GM04504 (cell line): Measurements from ENCODE around the gene C5orf46.
"Not testable (repeated sequence)": the region's sequence is repeated elsewhere in the genome, so short reads cannot be mapped to it uniquely, and the experiment has no call there.

Experiments
- DNase-seq: peaks from one replicate; pipeline ENCODE4 v3.0.0-alpha.2; 2012; ENCODE audit warnings: low read depth

C5orf46 gene

DNA sequence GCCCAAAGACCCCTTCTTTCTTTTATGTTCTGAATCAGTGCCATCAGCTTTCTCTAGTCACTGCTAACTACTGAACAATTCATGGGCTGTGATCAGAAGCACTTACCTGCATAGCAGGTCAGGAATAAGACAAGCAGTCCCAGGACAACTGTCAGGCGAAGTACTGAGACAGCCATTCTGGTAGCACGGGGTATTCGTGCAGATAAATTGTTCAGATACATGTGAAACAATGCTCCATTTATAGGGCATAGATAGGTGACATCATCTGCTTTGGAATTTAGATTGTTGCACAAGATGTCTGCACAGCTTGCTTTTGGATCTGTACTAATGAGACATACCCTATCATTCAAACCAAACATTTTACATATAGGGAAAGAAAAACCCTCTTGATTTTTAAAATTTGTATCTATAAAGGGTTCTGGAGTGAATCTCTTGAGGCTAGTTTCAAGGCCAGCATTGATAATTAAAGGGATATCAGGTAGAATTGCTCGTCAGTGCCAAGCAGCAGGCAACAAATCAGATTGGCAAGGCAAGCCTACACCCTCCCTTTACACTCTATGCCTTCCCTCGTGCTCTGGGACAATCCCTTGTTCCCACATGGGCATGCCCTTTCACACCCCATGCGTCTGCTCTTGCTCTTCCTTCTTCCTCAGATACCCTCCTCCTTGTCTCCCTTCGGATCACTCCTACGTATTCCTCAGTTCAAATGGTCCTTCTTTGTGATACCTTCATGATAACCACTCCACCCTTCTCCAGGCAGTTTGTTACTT lies at the start of gene C5orf46:
Gene C5orf46, minus strand, starts transcription at position 213 of the 770 bp plus-strand sequence. Its CDS starts 37 bp downstream, at position 176.
- no peak for DNase-seq

DNA sequence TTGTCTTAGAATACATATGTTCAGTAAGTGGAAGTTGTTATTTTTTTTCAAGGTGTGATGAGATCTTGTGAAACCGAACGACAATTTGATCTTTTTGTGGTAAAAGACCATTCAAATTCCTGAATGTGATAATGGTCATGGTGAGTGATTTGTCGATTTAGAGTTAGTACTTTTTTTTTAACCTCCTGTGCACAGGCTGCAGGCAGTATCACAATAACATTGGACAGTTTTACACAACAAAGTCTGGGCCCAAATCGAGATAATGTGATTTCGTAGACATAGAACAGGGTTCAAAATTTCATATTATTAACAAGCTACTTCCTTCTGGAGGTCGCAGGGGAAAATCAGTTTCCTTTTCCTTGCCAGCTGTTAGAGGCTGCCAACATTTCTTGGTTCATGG lies 48.6 kb upstream of the C5orf46 start:
- no peak for DNase-seq

DNA sequence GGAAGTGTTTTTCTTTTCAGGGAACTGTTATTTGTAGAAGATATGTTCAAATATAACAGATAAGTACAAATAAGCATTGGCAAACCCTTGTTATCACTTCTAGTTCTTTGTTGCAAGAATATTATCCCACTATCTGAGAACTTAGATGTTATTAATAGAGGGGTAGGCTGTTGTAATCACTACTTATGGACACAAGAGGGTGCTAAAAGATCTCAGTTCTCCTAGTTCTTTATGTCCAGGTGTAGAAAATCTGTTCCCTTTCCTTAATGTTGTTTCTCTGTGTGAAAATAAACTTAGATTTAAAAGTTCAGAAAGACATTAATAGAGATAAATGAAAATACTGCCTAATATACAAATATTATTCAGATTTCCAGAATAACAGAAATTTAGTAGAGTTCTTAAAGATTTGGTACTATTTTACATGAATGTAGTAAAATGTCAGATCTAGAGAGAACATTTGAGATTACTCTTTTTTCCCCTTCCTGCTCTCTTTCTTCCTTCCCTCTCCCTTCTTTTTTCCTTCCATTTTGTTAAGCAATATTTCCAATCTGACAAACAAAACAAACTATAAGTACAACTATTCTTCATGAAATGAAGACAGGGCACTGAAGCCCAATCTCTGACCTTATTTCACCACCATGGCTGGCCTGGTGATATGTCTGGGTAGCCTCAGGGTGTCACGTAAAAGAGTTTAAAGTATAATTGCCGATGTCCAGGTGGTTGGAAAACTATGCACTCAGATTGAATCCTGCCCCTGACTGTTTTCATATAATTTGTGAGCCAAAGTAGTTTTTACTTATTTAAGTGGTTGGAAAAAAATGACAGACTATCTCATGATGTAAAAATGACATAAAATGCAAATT lies 43.6 kb upstream of the C5orf46 start:
- peak; percentile 5 for DNase-seq

DNA sequence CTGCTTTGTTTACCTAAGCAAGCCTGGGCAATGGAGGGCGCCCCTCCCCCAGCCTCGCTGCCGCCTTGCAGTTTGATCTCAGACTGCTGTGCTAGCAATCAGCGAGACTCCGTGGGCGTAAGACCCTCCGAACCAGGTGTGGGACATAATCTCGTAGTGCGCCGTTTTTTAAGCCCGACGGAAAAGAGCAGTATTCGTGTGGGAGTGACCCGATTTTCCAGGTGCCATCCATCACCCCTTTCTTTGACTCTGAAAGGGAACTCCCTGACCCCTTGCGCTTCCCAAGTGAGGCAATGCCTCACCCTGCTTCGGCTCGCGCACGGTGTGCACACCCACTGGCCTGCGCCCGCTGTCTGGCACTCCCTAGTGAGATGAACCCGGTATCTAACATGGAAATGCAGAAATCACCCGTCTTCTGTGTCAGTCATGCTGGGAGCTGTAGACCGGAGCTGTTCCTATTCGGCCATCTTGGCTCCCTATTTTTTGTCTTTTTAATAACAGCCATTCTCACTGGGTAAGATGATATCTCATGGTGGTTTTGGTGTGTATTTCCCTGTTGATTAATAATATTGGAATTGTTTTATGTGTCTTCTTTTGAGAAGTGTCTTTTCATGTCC lies 40.4 kb upstream of the C5orf46 start:
- not testable (repeated sequence) for DNase-seq

DNA sequence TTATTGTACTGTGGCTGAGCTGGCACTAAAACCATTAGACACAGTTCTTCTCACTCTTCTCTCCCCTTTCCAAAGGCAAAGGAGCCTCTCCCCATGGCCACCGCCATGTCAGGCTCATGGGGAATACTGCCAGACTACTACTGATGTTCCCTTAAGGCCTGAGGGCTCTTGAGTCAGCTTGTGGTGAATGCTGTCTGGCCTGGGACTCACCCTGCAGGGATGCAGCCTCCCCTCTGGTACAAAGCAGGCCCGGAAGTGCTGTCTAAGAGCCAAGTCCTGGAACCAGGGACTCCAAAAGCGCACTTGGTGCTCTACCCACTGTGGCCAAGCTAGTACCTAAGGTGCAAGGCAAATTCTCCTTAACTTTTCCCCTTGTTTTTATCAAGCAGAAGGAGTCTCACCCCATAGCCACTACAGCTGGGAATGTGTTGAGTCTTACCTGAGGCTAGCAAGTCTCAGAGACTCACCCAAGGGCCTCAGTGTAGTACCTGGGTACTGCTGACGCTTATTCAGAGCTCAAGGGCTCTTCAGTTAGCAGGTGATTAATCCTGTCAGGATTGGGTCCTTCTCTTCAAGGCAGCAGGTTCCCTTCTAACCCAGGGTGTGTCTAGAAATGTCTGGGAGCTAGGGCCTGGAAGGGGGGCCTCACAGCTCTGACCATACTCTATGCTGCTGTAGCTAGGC lies 33.2 kb upstream of the C5orf46 start:
- DNase-seq, result no peak

DNA sequence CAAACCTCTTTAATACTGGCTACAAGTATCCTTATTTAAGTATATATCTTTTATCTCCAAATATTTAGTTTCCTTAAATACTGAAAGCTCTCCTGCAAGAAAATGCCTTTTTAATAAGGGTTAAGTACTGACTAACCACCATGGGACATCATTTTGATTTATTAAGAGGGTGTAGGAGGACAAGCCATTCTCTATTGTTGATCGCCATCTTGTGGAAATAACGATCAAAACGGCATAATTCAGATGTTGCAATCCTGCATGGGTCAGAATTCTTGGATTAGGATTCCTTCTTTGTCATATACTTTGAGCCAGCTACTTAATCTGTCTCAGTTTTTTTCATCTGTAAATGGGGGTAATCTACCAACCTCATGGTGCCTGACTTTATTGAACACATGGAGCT lies 28.7 kb upstream of the C5orf46 start:
- DNase-seq, result peak; percentile 2

DNA sequence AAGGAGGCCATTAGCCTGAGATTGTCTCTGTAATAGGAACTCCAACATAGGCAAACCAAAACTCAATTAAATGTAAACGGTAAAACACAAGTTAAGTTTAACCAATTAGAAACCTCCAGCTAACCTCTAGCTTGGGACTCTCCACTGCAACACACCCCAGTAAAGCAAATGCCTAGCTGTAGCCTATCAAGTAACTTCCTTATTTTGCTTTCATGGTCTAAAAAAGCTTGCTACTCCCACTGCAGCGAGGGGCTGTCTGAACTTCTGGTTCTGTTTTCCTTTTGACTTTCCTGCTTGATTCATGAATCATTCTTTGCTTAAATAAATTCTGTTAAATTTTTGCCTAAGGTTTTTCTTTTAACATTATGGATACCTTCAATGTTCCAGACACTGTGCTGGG lies 24.4 kb upstream of the C5orf46 start:
- DNase-seq, result no peak

DNA sequence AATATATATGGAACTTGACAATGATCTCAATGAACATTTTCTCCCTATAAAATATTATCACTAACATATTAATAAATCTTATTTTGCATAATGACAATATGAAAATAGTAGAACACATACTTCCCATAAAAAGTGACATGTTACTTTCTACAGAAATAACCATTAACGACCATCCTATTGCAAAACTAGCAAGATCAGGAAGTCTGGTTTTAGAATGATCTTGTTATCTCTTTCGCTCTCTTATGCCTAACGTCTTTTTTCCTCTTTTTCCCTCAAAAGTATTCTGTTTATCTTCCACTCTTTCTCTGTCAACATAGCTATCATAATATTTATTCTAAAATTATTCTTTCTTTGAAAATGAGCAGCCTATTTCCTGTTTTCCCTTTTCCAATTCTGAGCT lies 21.6 kb upstream of the C5orf46 start:
- no peak for DNase-seq

DNA sequence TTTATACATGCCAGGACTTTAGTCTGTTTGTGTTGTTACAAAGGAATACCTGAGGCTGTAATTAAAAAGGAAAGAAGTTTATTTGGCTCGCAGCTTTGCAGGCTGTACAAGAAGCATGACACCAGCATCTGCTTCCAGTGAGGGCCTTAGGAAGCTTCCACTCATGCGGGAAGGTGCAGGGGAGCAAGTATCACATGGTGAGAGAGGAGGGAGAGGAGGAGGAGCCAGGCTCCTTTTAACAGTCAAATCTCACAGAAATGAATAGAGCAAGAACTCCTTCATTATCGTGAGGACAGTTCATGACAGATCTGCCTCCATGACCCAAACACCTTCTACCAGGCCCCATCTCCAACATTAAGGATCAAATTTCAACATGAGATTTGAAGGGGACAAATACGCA lies 18.7 kb upstream of the C5orf46 start:
- DNase-seq, result no peak

DNA sequence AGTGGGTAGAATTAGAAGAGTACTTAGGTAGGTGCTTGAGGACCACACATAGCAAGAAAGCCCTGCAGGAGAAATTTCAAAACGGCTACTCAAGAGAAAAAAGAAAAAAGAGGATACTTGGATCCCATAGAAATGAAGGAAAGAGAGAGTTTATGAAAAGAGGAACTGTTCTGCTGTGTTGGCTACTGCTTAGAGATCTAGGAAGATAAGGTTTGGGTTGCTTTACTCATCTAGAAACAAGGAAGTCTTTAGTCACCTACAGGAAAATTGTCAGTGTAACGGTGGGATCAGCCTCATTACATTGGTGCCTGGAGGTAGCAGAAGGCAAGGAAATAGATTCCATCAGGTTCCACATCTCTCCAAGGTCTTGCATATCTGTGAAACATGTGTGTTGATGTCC lies 14.8 kb upstream of the C5orf46 start:
- no peak for DNase-seq

DNA sequence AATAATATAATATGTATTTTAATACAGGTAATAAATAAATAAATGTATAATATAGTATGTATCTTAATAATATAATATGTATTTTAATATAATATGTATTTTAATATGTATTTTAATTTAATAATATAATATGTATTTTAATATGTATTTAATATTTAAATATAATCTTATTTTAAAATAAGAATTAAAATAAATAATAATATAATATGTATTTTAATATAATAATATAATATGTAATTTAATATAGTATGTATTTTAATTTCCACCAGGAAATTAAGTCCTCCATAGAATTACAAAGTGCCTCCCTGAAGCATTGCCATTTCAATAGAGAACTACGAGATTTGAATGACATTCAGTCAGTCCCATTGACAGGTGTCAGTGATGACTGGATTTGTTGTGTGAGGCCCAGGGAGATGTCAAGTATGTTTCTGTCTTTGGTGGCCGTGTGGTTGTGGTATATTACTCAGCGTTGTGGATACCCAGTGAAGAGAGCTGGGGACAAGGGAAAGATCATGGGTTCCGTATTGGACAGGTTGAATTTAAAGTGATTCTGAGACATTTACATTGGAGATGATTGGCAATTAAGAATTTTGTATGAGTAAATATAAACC lies 14.2 kb upstream of the C5orf46 start:
- no peak for DNase-seq

DNA sequence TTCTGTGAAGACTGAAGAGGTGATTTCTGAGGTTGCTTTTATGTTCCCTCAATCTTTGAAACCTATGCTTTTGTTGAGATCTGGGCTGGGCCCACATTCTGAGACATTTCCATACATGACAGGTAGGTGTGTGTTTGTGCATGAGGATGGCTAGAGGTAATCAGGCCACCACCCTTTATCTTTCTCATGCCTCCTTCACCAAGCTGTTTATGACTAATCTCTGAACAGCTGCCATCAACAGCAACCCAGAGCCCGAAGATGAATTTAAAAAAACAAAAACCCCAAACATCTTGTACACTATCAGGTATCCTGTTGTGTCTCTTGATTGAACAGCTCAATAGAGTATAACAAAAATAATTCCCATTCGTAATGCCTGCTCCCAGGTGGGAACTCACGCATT lies 12.6 kb upstream of the C5orf46 start:
- DNase-seq, result no peak

DNA sequence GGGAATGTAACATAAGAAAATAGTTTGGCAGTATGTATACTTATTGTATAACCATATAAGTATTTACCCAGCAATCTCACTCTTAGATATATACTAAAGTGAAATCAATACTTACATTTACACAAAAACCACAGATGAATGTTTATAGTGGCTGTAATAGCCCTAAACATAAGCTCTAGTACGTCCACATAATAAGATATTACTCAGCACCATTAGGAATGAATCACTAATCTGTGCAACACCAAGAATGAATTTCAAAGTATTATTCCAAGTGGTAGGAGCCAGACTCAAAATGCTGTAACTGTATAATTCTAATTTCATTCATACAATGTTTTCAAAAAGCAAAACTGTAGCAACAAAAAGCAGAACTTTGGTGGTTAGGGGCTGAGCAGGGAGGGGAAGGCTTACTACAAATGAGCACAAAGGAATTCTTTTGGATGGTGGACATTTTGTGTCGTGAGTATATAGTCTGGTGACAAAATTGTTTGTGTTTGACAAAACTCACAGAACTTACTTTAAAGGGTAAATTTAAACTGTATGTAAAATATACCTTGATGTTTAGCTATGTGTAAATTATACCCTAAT lies 11.9 kb upstream of the C5orf46 start:
- DNase-seq, result no peak

DNA sequence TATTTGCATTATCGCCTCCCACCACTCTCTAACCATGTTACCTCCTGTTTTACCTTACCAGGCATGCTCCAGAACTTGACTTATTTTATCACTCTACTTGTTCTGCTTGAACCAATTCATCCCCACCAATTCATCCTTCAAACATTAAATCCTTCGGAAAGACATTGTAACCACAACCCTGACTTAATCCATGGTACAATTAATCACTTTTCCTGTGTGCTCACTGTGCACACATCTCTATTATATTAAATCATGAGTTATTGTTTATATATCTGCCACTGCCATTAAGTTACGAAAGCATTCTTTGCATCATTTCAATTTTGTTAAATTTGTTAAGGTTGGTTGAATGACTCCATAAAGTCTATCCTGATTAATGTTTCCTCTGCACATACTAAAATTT lies 7.4 kb upstream of the C5orf46 start:
- DNase-seq, result no peak

DNA sequence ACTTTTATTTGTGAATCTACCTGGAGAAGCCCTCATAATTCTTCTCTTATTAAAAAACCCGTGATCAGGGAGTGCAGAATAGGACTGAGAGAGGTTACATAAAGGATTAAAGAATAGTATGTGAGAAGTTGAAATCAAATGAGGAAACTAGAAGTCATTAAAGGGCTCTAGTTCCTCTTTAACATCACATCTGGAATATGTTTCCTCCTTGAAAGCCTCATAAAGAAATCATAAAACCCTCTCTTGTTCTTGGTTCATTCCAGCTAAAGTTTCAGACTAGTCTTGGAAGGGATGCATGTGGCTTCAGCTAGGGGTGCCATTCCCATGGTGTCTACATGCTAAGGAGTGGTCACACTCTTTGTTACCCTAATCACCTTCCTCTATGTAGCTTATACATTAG lies 5.7 kb upstream of the C5orf46 start:
- DNase-seq, result no peak

DNA sequence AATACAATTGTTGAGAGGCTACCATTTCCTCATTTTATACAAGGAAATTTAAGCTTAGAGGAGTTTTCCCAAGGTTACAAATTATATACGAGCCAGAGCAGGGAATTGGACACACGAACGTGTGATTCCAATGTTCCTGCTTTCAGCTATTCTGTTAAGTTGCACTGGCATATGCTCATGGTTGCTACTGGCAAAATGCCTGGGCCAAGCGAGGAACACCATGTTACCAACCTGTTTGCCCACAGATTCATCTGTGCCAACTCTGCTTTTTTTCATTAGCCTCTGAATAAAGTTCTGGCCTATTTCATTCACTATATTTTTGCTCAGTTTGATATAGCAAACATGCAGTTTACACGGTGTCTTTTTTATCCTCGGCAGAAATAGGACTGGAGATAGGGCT lies 5.1 kb upstream of the C5orf46 start:
- no peak for DNase-seq

DNA sequence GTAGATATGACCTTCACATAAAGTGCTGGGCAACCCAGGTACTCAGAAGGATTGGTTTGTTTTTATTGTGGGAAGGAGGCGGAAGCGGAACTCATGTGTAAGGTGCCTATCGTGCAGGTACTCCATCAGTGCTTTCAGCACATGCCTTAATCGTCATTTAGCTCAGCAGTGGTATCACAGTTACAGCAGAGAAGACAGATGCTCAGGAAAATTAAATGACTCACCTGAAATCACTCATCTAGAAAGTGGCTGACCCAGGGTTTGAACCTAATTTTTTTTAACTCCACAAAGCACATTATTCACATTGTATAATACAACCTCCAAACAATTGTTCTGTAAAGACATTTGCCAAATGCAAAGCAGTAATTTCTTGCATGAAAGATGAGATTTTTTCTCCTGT lies 2.2 kb downstream of the C5orf46 start:
- DNase-seq, result no peak

DNA sequence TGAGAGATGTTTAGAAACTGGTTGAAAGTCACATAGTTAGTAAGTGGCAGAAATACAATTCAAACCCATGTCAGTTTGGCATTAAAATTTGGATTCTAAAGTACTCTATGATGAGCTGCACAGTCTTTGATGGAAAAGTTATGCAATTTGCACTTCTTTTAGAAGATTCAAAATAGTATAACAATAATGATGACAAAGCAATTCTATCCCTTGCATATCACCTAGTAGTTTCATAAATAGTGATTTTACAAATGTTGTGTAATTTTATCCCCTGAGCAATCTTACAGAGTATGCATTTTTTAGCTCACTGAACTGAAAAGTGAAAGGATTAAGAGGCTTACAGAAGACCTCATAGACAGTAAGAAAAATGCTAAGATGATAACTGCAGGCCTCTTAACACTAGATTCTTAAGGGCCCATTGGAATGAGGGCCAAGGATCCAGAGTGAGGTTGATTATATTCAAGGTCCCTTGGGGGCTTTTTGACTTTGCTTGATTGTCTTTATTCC lies 3.7 kb downstream of the C5orf46 start:
- DNase-seq, result no peak

DNA sequence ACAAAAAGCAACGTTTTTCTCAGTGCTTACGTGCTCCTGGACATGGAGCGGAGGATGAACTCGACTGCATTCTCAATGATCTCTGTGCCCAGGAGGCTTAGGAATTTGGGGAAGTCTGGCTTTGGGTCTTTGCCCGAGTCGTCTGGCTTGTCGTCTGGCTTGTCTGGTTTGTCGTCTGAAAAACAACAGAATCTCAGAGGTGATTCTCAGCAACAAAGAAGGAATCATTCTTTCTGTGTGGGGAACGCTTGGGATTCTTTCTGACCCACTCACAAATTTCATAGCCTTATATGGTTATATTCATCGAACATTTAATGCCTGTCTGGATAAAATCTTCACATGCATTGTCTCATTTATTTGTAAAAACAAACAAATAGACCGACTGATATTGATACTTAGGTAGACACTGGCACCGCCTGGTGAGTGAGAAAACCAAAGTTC lies 4.7 kb downstream of the C5orf46 start:
- DNase-seq, result no peak

DNA sequence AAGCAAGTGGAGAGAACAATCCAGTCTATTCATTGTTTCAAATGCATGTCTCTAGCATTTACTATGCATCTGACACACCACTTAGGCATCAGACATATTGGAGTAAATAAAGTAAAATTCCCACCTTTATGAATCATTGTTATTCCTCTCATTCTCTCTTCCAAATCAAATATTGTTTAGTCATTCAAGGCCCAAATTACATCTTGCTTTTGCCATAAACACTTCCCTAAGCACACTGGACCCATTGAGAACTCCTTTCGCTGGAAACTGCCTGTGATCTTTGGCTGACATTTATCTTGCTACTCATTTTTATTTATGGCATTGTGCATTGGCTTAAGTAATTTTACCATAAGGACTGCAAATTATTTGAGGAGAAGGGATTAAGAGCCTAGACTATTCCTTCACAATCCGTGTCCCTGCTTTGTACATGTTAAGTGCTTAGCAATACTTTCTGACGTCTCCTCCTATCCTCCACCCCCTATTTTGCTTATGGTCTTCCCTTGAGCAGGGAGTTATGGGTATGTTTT lies 7.4 kb downstream of the C5orf46 start:
- no peak for DNase-seq

DNA sequence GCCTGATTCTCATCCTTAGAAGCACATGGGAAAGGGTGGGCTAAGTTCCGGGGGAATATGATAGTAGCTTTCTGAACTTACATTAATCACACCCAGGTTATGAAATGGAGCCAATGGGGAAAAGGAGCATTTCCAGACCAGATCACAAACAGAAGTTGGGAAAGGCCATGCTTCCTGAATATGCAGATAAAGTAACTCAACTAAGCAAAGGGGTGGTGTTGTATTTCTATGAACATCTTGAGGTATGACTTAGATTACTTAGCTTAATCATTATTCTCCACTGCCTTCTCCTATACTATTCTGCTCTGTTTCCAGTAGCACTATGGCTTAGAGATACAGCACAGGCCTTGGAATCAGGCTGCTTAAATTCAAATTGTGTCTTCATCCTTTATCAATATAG lies 10.5 kb downstream of the C5orf46 start:
- no peak for DNase-seq
